Naive B cell (primary cell): Measurements from ENCODE around the gene PCK1. TPM values are rescaled to one million over a fixed set of nuclear protein-coding genes. Genes with fewer than 3 reads are reported as not detected.

Experiments
- ATAC-seq, 2 donors: fragments of 150-1000 bp; cut with Tn5 transposase; 2 replicates each; pipeline ENCODE4 v1.10.0; 2021; ENCODE audit warnings: low read depth in 2 of 2, mild to moderate bottlenecking in 2 of 2, moderate library complexity in 2 of 2
- DNase-seq: peaks from one replicate; pipeline ENCODE4 v3.0.0; 2022
- H3K27ac Mint-ChIP-seq, 6 donors: one replicate each; pipeline ENCODE4 v1.8.0; 2020 to 2022; ENCODE audit warnings: mild to moderate bottlenecking in 6 of 6, mixed read lengths in 6 of 6, moderate library complexity in 5 of 6, inconsistent platforms in 2 of 6
- H3K27me3 Mint-ChIP-seq, 3 donors: one replicate each; pipeline ENCODE4 v1.8.0; 2021 to 2022; ENCODE audit warnings: mixed read lengths in 3 of 3, mild to moderate bottlenecking in 1 of 3
- H3K36me3 Mint-ChIP-seq, 2 donors: one replicate each; pipeline ENCODE4 v1.8.0; 2020 to 2022; ENCODE audit warnings: mixed read lengths in 2 of 2, inconsistent platforms in 1 of 2, mild to moderate bottlenecking in 1 of 2
- H3K4me1 Mint-ChIP-seq, 3 donors: one replicate each; pipeline ENCODE4 v1.8.0; 2020 to 2022; ENCODE audit warnings: mixed read lengths in 3 of 3, inconsistent platforms in 1 of 3, mild to moderate bottlenecking in 1 of 3, moderate library complexity in 1 of 3
- H3K4me3 Mint-ChIP-seq, 8 donors: one replicate each; pipeline ENCODE4 v1.8.0; 2020 to 2022; ENCODE audit warnings: mild to moderate bottlenecking in 8 of 8, mixed read lengths in 8 of 8, moderate library complexity in 8 of 8, inconsistent platforms in 2 of 8
- H3K9me3 Mint-ChIP-seq, 7 donors: one replicate each; pipeline ENCODE4 v1.8.0; 2020 to 2022; ENCODE audit warnings: mixed read lengths in 7 of 7, mild to moderate bottlenecking in 5 of 7, inconsistent platforms in 2 of 7, moderate library complexity in 1 of 7
- polyA plus RNA-seq, 6 donors: library from polyadenylated mRNA; unstranded; fragments of 300-500 nt; fragmentation: Illumina TruSeq; gene quantifications; one replicate each; pipeline ENCODE4 v1.2.3, GENCODE V29; 2021; ENCODE audit warnings: low read depth in 6 of 6

Gene PCK1
- polyA plus RNA-seq, 6 donors from 2014 or later, result not detected

DNA sequence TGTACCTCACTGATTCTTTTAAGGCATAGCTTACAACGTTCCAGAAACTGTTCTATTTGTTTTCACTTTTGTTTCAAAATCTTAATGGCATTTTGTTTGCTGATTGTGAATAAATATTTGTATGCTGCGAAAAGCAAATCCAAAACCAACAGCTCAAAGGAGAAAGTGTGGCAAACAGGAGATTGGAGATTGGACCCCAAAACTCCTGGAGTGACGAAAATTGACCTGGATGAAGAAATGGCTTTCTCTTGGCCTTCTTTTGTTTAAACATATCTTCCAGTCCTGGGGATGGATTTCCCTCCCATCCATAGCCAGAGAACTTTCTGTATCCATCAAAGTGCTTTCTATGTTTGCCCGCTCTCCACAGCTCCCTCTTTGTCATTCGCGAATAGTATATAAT, 33.2 kb upstream of the PCK1 start:
- Mint-ChIP-seq H3K27ac (no peak overlapping the region), H3K36me3 (no peaks in the 10 kb centered on the region), H3K4me3 (no peak overlapping the region), H3K9me3 (peaks cover 0 to under 1% (median 0%) of the 10 kb centered on the region in 7 donors), H3K27me3 (peaks cover 3 to 19% (median 6%) of the 10 kb centered on the region in 3 donors), H3K4me1 (no peaks in the 10 kb centered on the region)
- no peak for DNase-seq
- ATAC-seq, result no peak

DNA sequence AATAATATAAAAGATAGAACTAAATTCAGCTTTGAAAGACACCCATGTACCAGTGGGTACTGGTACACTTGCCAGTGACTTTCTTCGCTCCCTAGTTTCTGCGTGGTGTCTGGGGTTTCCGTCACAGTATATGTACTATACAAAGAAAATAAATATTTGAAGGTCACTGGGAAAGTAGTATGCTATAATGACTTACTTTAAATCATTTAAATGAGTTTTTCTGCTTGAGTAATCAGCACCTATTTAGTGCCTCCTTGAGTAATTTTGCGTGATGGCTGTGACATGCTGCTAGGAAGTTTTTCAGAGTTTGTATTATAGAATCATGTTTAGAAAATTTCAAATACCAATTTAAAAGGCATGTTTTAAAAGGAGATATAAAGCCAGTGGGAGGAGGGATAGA, 32.8 kb upstream of the PCK1 start:
- no peaks in the 10 kb centered on the region for H3K4me1 Mint-ChIP-seq
- DNase-seq, result no peak
- peaks cover 0 to 3% (median 0%) of the 10 kb centered on the region in 7 donors for H3K9me3 Mint-ChIP-seq
- peaks cover 6 to 23% (median 7%) of the 10 kb centered on the region in 3 donors for H3K27me3 Mint-ChIP-seq
- no peaks in the 10 kb centered on the region for H3K36me3 Mint-ChIP-seq
- H3K4me3 Mint-ChIP-seq, result no peak overlapping the region
- ATAC-seq, result no peak
- no peak overlapping the region for H3K27ac Mint-ChIP-seq

DNA sequence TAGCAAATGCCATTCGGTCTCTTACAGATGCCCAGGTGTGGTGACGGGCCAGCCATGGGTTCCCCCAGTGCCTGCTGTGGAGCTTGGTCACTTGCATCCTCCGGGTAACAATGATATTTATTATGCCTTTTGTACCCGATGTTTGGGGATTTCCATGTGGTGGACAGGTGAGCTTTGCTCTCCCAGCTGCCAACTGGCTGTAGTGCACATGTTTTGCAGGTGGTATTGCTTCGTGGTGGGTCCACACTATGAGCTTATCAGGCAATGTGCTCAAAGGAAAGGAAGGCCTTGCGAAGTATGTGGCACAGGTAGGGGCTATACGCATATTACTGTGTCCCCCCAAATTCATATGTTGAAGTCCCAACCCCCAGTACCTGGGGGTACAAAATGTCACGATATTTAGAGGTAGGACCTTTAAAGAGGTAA, 31.7 kb upstream of the PCK1 start:
- no peaks in the 10 kb centered on the region for H3K36me3 Mint-ChIP-seq
- H3K27me3 Mint-ChIP-seq, result peaks cover 13 to 28% (median 17%) of the 10 kb centered on the region in 3 donors
- DNase-seq (no peak), ATAC-seq (no peak)
- H3K4me1 Mint-ChIP-seq, result no peaks in the 10 kb centered on the region
- H3K27ac Mint-ChIP-seq, result no peak overlapping the region
- H3K4me3 Mint-ChIP-seq, result no peak overlapping the region
- peaks cover 0 to 3% (median 0%) of the 10 kb centered on the region in 7 donors for H3K9me3 Mint-ChIP-seq

DNA sequence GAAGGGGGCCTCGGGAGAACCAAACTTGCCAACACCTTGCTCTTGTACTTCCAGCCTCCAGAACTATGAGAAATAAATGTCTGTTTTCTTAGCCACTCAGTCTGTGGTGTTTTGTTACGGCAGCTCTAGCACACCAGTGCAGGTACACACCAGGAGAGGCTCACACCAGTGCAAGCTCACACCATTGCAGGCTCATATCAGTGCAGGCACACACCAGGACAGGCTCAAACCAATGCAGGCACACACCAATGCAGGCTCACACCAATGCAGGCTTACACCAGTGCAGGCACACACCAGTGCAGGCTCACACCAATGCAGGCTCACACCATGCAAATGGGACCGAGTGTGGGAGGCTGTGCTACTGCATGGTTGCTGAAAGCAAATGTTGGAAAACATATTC, 31.1 kb upstream of the PCK1 start:
- Mint-ChIP-seq H3K36me3 (no peaks in the 10 kb centered on the region), H3K4me3 (no peak overlapping the region), H3K27ac (no peak overlapping the region), H3K9me3 (peaks cover 0 to 3% (median 0%) of the 10 kb centered on the region in 7 donors), H3K27me3 (peaks cover 13 to 34% (median 17%) of the 10 kb centered on the region in 3 donors), H3K4me1 (no peaks in the 10 kb centered on the region)
- DNase-seq (no peak), ATAC-seq (no peak)

DNA sequence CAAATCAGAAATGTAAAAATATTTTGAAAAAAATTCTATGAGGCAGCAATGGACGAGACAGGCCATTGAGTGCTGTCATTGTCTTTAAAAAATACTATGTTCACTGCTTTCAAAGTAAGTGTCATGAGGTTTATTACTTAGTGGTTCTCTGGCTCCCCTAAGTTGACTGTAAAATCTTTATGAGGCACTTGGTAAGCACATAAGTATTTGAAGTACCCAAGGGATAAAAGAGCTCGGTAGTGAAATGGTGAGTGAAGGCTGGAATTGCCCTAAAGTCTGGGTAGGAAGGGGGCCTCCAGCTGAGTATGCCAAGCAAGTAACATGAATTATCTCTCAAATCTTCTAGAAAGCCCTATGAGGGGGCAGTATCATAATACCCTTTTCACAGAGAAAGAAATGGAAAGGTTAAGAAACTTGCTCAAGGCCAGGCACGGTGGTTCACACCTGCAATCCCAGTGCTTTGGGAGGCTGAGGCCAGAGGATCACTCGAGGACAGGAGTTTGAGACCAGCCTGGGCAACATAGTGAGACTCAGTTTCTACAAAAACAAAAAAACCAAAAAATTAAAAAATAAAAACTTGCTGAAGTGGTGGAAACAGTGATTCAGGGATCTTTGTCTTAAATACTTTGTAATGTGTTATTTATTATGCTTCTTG, 30.5 kb upstream of the PCK1 start:
- H3K27me3 Mint-ChIP-seq, result peaks cover 15 to 40% (median 22%) of the 10 kb centered on the region in 3 donors
- no peaks in the 10 kb centered on the region for H3K4me1 Mint-ChIP-seq
- H3K27ac Mint-ChIP-seq, result no peak overlapping the region
- DNase-seq (no peak), ATAC-seq (no peak)
- peaks cover 0 to 3% (median 0%) of the 10 kb centered on the region in 7 donors for H3K9me3 Mint-ChIP-seq
- peak overlapping the region in 1 of 8 donors; percentile 2 for H3K4me3 Mint-ChIP-seq
- H3K36me3 Mint-ChIP-seq, result no peaks in the 10 kb centered on the region

DNA sequence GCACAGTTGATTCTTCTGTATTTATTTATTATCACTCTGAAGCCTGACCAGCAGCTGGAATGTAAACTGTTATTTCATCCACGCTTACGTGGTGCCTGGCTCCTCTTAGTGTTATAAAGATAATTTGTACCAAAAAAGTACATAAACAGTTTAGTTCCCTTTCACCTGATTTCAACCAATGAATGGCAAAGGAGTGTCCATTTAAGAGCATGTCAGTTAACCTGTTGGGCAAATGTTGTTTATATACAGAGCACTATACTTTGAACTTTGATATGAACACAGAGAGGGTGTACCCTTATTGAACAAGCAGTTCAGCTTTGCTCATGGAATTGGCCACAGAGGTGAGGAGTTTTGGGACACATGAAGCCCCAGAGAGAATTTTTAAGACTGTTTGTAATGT, 28.8 kb upstream of the PCK1 start:
- no peak overlapping the region for H3K27ac Mint-ChIP-seq
- DNase-seq (no peak), ATAC-seq (no peak)
- no peak overlapping the region for H3K4me3 Mint-ChIP-seq
- H3K36me3 Mint-ChIP-seq, result no peaks in the 10 kb centered on the region
- no peaks in the 10 kb centered on the region for H3K4me1 Mint-ChIP-seq
- H3K27me3 Mint-ChIP-seq, result peaks cover 25 to 50% (median 28%) of the 10 kb centered on the region in 3 donors
- peaks cover 0 to 3% (median 0%) of the 10 kb centered on the region in 7 donors for H3K9me3 Mint-ChIP-seq

DNA sequence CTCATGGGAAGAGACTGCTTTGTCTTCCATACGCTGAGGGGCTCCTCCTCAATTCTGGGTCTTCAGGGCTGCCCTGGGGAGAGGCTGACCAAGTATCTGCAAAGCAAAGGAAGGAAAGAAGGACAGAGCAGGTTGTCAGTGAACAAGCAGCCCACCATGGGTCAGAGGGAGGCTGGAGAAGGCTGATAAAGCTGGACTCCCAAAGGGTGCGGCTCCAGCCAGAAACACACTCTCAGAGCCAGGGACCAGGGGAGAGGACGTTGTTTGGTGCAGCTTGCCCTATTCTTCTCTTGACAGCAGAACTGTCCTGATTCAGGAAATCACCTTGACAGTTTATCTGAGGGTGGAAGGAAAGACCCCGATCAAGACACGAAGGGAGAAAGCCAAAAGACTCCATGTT, 25.6 kb upstream of the PCK1 start:
- Mint-ChIP-seq H3K36me3 (peaks cover 0 to 8% of the 10 kb centered on the region in 2 donors), H3K4me3 (no peak overlapping the region), H3K27ac (no peak overlapping the region), H3K9me3 (peaks cover 3 to 7% (median 4%) of the 10 kb centered on the region in 7 donors), H3K27me3 (peaks cover 26 to 74% (median 36%) of the 10 kb centered on the region in 3 donors), H3K4me1 (no peaks in the 10 kb centered on the region)
- ATAC-seq, result no peak
- no peak for DNase-seq

DNA sequence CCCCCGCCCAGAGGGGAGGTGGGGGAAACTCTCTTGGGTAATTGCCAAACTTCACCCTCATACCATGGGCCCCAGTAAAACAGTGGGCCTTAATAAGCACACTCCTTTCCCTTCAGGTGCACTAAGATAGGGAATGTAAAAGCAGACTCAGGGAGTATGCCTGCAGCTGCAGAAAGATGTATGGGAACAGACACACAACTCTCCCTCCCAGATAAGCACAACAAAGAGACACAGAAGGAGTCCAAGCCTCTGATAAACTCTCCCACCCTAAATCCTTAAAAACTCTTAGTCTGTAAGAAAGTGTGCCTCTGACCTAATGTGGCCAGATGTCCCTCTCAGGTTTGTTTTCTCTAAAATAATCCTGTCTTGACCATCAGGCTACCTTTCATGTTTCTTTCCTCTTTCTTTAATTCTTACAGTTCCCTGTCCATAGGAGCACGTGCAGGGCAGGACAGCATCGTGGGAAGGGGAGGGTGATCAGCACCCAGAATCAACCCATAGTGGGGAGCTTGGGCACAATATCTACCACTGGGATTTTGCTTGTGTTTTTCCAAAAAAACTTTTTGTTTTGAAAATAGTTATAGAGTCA, 24.7 kb upstream of the PCK1 start:
- no peaks in the 10 kb centered on the region for H3K4me1 Mint-ChIP-seq
- peaks cover 0 to 8% of the 10 kb centered on the region in 2 donors for H3K36me3 Mint-ChIP-seq
- peaks cover 26 to 82% (median 45%) of the 10 kb centered on the region in 3 donors for H3K27me3 Mint-ChIP-seq
- no peak for ATAC-seq
- H3K27ac Mint-ChIP-seq, result peak overlapping the region in 1 of 6 donors; percentile 4
- no peak overlapping the region for H3K4me3 Mint-ChIP-seq
- no peak for DNase-seq
- H3K9me3 Mint-ChIP-seq, result peaks cover 3 to 7% (median 4%) of the 10 kb centered on the region in 7 donors

DNA sequence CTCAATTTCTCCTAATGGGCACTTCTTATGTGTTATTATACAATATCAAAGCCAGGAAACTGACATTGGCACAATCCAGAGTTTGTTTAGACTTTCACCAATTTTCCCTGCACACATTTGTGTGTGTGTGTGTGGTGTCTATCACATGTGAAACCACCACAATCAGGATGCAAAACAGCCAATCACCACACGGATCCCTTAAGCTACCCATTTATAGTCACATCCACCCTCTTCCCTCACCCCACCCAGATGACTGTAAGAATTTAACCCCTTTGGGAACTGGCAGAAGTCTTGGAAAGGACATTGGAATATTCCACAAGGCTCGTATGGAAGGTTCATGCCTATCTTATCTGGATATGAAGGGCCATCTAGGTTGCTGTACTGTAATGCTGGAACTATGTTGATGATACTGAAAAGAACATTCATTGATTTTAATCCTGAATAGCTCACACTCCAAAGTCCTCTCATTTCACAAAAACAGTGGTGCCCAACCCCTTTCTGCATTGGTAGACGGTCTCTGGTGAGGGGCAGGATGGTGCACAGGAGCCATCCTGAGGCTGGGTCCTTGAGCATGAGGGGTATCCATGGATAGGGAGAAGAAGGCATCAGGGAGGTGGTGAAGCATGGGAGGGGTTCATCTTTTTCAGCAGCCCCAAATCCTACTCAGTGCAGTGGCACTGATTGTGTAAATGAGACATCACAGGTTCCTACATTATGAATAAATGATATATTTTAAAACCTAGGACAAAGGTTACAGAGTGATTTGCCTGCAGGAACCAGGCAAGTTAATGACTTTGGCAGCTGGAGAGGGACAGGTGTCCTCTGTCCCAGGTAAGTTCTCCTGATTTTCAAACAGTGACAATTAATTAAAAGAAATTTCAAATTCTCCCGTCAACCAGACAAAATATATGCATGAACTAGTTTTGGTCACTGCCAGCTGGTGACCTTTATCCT, 23.9 kb upstream of the PCK1 start:
- DNase-seq, result no peak
- Mint-ChIP-seq H3K27ac (peak overlapping the region in 1 of 6 donors; percentile 82), H3K9me3 (peaks cover 3 to 7% (median 4%) of the 10 kb centered on the region in 7 donors), H3K4me1 (no peaks in the 10 kb centered on the region), H3K4me3 (no peak overlapping the region), H3K36me3 (peaks cover 0 to 8% of the 10 kb centered on the region in 2 donors), H3K27me3 (peaks cover 26 to 82% (median 46%) of the 10 kb centered on the region in 3 donors)
- ATAC-seq, result no peak

DNA sequence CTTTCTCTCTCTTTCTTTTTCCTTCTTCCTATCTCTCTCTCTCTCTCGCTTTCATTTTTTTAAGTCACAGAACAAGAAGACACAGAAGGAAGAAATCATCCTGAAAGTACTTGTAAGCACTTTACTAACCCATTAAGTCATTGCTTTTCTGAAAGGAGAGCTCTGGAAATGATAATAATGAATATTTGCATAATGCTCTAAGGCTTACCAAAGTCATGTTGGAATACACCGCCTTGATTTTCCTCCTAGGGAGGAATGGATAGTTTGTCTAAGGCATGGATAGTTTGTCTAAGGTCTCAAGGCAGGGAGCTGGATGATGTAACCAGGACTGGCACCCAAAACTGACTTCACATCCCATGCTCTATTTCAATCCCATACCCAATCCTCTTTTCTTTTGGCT, 23.1 kb upstream of the PCK1 start:
- no peak overlapping the region for H3K4me3 Mint-ChIP-seq
- H3K27ac Mint-ChIP-seq, result peak overlapping the region in 1 of 6 donors; percentile 82
- H3K27me3 Mint-ChIP-seq, result peaks cover 30 to 78% (median 43%) of the 10 kb centered on the region in 3 donors
- peaks cover 0 to 8% of the 10 kb centered on the region in 2 donors for H3K36me3 Mint-ChIP-seq
- ATAC-seq (no peak), DNase-seq (no peak)
- H3K4me1 Mint-ChIP-seq, result no peaks in the 10 kb centered on the region
- peaks cover 3 to 7% (median 4%) of the 10 kb centered on the region in 7 donors for H3K9me3 Mint-ChIP-seq

DNA sequence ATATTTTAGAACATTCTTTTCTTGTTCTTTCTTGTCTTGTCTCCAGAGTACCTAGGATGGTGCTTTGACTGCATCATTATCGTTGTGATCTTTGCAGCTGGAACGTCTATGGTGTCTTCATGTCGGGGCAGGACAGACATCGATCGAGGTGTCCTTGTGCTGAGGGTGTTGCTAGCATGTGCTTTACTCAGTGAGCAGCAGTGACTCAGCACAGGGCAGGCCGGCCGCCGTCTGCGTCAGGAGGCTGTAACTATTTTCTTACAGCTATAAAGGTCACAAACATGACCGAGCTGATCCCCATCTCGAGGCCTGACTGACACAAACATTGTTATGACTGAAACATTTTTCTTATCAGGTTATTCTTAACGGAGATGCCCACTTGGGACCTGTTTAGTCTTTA, 21.0 kb upstream of the PCK1 start:
- H3K27me3 Mint-ChIP-seq, result peaks cover 36 to 68% (median 41%) of the 10 kb centered on the region in 3 donors
- H3K27ac Mint-ChIP-seq, result no peak overlapping the region
- peaks cover 0 to 8% of the 10 kb centered on the region in 2 donors for H3K36me3 Mint-ChIP-seq
- H3K9me3 Mint-ChIP-seq, result peaks cover 2 to 7% (median 4%) of the 10 kb centered on the region in 7 donors
- DNase-seq, result no peak
- ATAC-seq, result no peak
- H3K4me1 Mint-ChIP-seq, result no peaks in the 10 kb centered on the region
- H3K4me3 Mint-ChIP-seq, result no peak overlapping the region

DNA sequence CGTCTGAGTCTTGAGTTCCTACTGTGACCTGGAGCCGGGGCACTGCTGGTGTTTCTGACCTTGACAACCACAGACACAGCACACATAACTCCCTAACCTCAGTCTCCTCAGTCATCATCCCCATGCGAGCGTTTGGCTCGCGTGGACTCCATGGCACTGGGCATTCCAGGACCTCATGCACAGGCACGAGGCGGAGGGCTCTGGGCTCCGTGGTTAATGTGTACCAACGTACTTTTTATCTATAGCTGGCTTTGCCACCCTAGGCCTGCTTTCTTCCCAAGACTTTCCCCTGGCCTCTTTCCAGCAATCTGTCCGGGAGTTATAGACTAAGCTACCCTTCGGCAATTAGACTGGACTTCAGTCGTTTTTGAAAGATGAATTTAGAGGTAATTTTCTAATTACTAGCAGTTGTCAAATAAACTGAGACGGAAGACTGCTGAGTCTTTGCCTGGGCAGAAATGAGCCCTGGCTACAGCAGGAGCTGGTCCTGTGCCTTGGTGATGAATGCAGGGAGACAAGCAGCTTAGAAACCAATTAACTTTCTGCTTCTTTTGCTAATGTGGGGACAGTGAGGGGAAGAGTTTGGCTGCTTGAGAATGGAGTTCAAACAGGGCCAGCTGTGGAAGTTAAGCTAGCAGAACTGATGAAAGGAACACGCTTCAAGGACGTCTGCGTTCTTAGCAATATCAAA, 19.9 kb upstream of the PCK1 start:
- H3K9me3 Mint-ChIP-seq, result peaks cover 2 to 7% (median 4%) of the 10 kb centered on the region in 7 donors
- ATAC-seq, result no peak
- peaks cover 38 to 60% (median 42%) of the 10 kb centered on the region in 3 donors for H3K27me3 Mint-ChIP-seq
- H3K4me1 Mint-ChIP-seq, result no peaks in the 10 kb centered on the region
- no peak overlapping the region for H3K4me3 Mint-ChIP-seq
- H3K27ac Mint-ChIP-seq, result peak overlapping the region in 1 of 6 donors; percentile 2
- peaks cover 0 to 8% of the 10 kb centered on the region in 2 donors for H3K36me3 Mint-ChIP-seq
- no peak for DNase-seq

DNA sequence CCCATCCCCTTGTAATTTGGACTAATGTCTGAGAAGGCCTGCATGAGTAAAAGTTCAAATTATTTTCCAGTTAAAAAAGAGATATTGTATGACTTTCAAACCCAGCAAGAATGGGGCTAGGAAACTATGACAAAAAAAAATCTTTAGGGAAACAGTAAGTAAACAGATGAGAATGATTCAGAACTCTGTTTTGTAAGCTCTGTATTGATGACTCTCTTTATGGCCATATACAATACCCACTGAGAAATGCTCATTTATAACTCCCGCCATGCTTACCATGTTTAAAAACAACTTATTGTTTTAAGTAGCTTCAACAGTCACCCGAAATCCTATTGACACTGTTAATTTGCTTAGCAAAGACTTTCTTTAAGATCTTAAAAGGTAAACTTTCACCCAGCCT, 17.2 kb upstream of the PCK1 start:
- Mint-ChIP-seq H3K4me1 (no peaks in the 10 kb centered on the region), H3K9me3 (peaks cover 0 to 6% (median 3%) of the 10 kb centered on the region in 7 donors), H3K4me3 (no peak overlapping the region), H3K27ac (no peak overlapping the region), H3K36me3 (peaks cover 0 to 8% of the 10 kb centered on the region in 2 donors), H3K27me3 (peaks cover 30 to 49% (median 43%) of the 10 kb centered on the region in 3 donors)
- DNase-seq (no peak), ATAC-seq (no peak)
